Measurements from ENCODE around the gene TOMM5. TPM values are rescaled to one million over a fixed set of nuclear protein-coding genes. Genes with fewer than 3 reads are reported as not detected.

The TOMM5 gene
- total and polyA plus RNA-seq, 2 experiments from 2014 or later, result 130 to 288 TPM

- WGBS, 2 experiments (ENCODE audit: low coverage in 1 of 2, low lambda C conversion rate in 2 of 2, missing lambda C conversion rate in 2 of 2), result 38 to 44% methylated on average over 4 of the region's 4 CpGs
- no peak overlapping the region for H2AFZ ChIP-seq
- peak; percentile 55 for DNase-seq
Observed at GRCh38 chr9:37639109-37639762, 46.8 kb upstream of the TOMM5 start.

GRCh38 chr9:37636511-37637448 lies 44.4 kb upstream of the TOMM5 start:
- 70 to 71% methylated on average over 35 to 39 of the region's 39 CpGs for WGBS, 2 experiments (ENCODE audit: low coverage in 1 of 2, low lambda C conversion rate in 2 of 2, missing lambda C conversion rate in 2 of 2)

More at GRCh38 chr9:37639109-37639762, 46.8 kb upstream of the TOMM5 start:
- Histone ChIP-seq H3F3A (ENCODE audit: insufficient read depth) (no peaks in the 10 kb centered on the region), H3K9ac (no peak overlapping the region), H3K27ac (no peak overlapping the region), H3K79me2 (ENCODE audit: insufficient read depth) (no peaks in the 10 kb centered on the region), H4K20me1 (ENCODE audit: insufficient read depth) (no peaks in the 10 kb centered on the region), H3K27me3 (replicated peaks; ENCODE audit: insufficient read depth) (peaks cover 37% of the 10 kb centered on the region), H3K9me2 (ENCODE audit: insufficient read depth) (no peaks in the 10 kb centered on the region), H3K9me3 (ENCODE audit: low read depth) (no peaks in the 10 kb centered on the region), H3K4me2 (ENCODE audit: unreplicated experiment) (no peak overlapping the region), H3K4me1 (ENCODE audit: insufficient read depth) (no peaks in the 10 kb centered on the region), H3K4me3 (no peak overlapping the region), H3K36me3 (ENCODE audit: low read depth) (no peaks in the 10 kb centered on the region)
- TF ChIP-seq EZH2 (IDR thresholded peaks at IDR 0.05; ENCODE audit: insufficient read depth, poor library complexity, severe bottlenecking) (no peak), EZH2phosphoT487 (IDR thresholded peaks at IDR 0.05; ENCODE audit: insufficient read depth, low read depth) (no peak)
- in situ Hi-C loops (cut with MboI), result no loop called here

GRCh38 chr9:37635808-37636207 lies 43.4 kb upstream of the TOMM5 start:
- H3K4me1 ChIP-seq (ENCODE audit: insufficient read depth), result no peaks in the 10 kb centered on the region
- H3K9me2 ChIP-seq (ENCODE audit: insufficient read depth), result no peaks in the 10 kb centered on the region
- H3K9ac ChIP-seq, result no peak overlapping the region
- H3K79me2 ChIP-seq (ENCODE audit: insufficient read depth), result no peaks in the 10 kb centered on the region
- in situ Hi-C loops (cut with MboI), result no loop called here
- no peaks in the 10 kb centered on the region for H3K9me3 ChIP-seq (ENCODE audit: low read depth)
- peaks cover 21% of the 10 kb centered on the region; the same call in 1 of the 2 replicates for H3K27me3 ChIP-seq (replicated peaks; ENCODE audit: insufficient read depth)
- no peaks in the 10 kb centered on the region for H4K20me1 ChIP-seq (ENCODE audit: insufficient read depth)
- no peaks in the 10 kb centered on the region for H3K36me3 ChIP-seq (ENCODE audit: low read depth)
- no peak overlapping the region for H3K27ac ChIP-seq
- no peak overlapping the region for H3K4me2 ChIP-seq (ENCODE audit: unreplicated experiment)
- WGBS, 2 experiments (ENCODE audit: low coverage in 1 of 2, low lambda C conversion rate in 2 of 2, missing lambda C conversion rate in 2 of 2), result 23 to 45% methylated on average over 7 to 16 of the region's 16 CpGs
- H2AFZ ChIP-seq, result no peak overlapping the region
- H3F3A ChIP-seq (ENCODE audit: insufficient read depth), result no peaks in the 10 kb centered on the region
- TF ChIP-seq EZH2 (IDR thresholded peaks at IDR 0.05; ENCODE audit: insufficient read depth, poor library complexity, severe bottlenecking), result no peak
- no peak for TF ChIP-seq EZH2phosphoT487 (IDR thresholded peaks at IDR 0.05; ENCODE audit: insufficient read depth, low read depth)
- H3K4me3 ChIP-seq, result no peak overlapping the region
- no peak for DNase-seq

More at GRCh38 chr9:37636511-37637448, 44.4 kb upstream of the TOMM5 start:
- Histone ChIP-seq H4K20me1 (ENCODE audit: insufficient read depth) (no peaks in the 10 kb centered on the region), H3K27me3 (replicated peaks; ENCODE audit: insufficient read depth) (peaks cover 24% of the 10 kb centered on the region; the same call in 1 of the 2 replicates), H3F3A (ENCODE audit: insufficient read depth) (no peaks in the 10 kb centered on the region), H3K4me1 (ENCODE audit: insufficient read depth) (no peaks in the 10 kb centered on the region), H2AFZ (no peak overlapping the region), H3K4me2 (ENCODE audit: unreplicated experiment) (no peak overlapping the region), H3K9me3 (ENCODE audit: low read depth) (no peaks in the 10 kb centered on the region), H3K79me2 (ENCODE audit: insufficient read depth) (no peaks in the 10 kb centered on the region), H3K9me2 (ENCODE audit: insufficient read depth) (no peaks in the 10 kb centered on the region), H3K4me3 (no peak overlapping the region), H3K9ac (no peak overlapping the region), H3K36me3 (ENCODE audit: low read depth) (no peaks in the 10 kb centered on the region), H3K27ac (no peak overlapping the region)
- TF ChIP-seq EZH2 (IDR thresholded peaks at IDR 0.05; ENCODE audit: insufficient read depth, poor library complexity, severe bottlenecking), result no peak
- no peak for TF ChIP-seq EZH2phosphoT487 (IDR thresholded peaks at IDR 0.05; ENCODE audit: insufficient read depth, low read depth)
- in situ Hi-C loops (cut with MboI), result no loop called here
- DNase-seq, result no peak

GRCh38 chr9:37632479-37632878 lies 40.1 kb upstream of the TOMM5 start:
- in situ Hi-C loops (cut with MboI), result no loop called here
- DNase-seq, result no peak
- H3F3A ChIP-seq (ENCODE audit: insufficient read depth), result no peaks in the 10 kb centered on the region
- H3K4me3 ChIP-seq, result no peak overlapping the region
- no peak overlapping the region for H3K27ac ChIP-seq
- no peaks in the 10 kb centered on the region for H3K9me2 ChIP-seq (ENCODE audit: insufficient read depth)
- H3K4me1 ChIP-seq (ENCODE audit: insufficient read depth), result no peaks in the 10 kb centered on the region
- H3K36me3 ChIP-seq (ENCODE audit: low read depth), result no peaks in the 10 kb centered on the region
- peaks cover 19% of the 10 kb centered on the region; the same call in 1 of the 2 replicates for H3K27me3 ChIP-seq (replicated peaks; ENCODE audit: insufficient read depth)
- H3K79me2 ChIP-seq (ENCODE audit: insufficient read depth), result no peaks in the 10 kb centered on the region
- H3K4me2 ChIP-seq (ENCODE audit: unreplicated experiment), result no peak overlapping the region
- H2AFZ ChIP-seq, result no peak overlapping the region
- no peaks in the 10 kb centered on the region for H3K9me3 ChIP-seq (ENCODE audit: low read depth)
- TF ChIP-seq EZH2phosphoT487 (IDR thresholded peaks at IDR 0.05; ENCODE audit: insufficient read depth, low read depth) (no peak), EZH2 (IDR thresholded peaks at IDR 0.05; ENCODE audit: insufficient read depth, poor library complexity, severe bottlenecking) (no peak)
- 61 to 62% methylated on average over 4 of the region's 4 CpGs for WGBS, 2 experiments (ENCODE audit: low coverage in 1 of 2, low lambda C conversion rate in 2 of 2, missing lambda C conversion rate in 2 of 2)
- H4K20me1 ChIP-seq (ENCODE audit: insufficient read depth), result no peaks in the 10 kb centered on the region
- no peak overlapping the region for H3K9ac ChIP-seq
